CD4-positive, CD25-positive, alpha-beta regulatory T cell (primary cell): ENCODE data around the gene SLC7A14. TPM values are rescaled to one million over a fixed set of nuclear protein-coding genes. Genes with fewer than 3 reads are reported as not detected.

ENCODE experiments used
- ATAC-seq, 2 donors: fragments of 150-1000 bp; cut with Tn5 transposase; one replicate each; pipeline ENCODE4 v1.10.0; 2021; ENCODE audit warnings: low read depth in 2 of 2, moderate number of reproducible peaks in 2 of 2, moderate library complexity in 1 of 2
- DNase-seq, 3 donors: peaks; one replicate each; pipeline versions ENCODE4 v3.0.0 to v3.0.0-alpha.2; 2012 to 2022; ENCODE audit warnings: mixed read lengths in 1 of 3
- H3K27ac ChIP-seq: one replicate; pipeline ENCODE4 v1.7.0; 2013; ENCODE audit warnings: mild to moderate bottlenecking, low read length; ENCODE audit not compliant: insufficient read depth, poor library complexity, severe bottlenecking
- H3K27me3 ChIP-seq: one replicate; pipeline ENCODE4 v1.7.0; 2013; ENCODE audit warnings: low read length; ENCODE audit not compliant: control insufficient read depth, insufficient read depth
- H3K36me3 ChIP-seq: one replicate; pipeline ENCODE4 v1.7.0; 2013; ENCODE audit warnings: mild to moderate bottlenecking, low read length, moderate library complexity; ENCODE audit not compliant: control insufficient read depth, insufficient read depth
- H3K4me1 ChIP-seq: 2 replicates; pipeline ENCODE4 v1.7.0; 2013; ENCODE audit warnings: mild to moderate bottlenecking, low read length; ENCODE audit not compliant: insufficient read depth, control insufficient read depth, poor library complexity, severe bottlenecking
- H3K4me3 ChIP-seq: one replicate; pipeline ENCODE4 v1.7.0; 2013; ENCODE audit warnings: low read depth, mild to moderate bottlenecking, low read length, moderate library complexity
- H3K9me3 ChIP-seq, 2 experiments: 1 replicate in 1 of 2; 2 replicates in 1 of 2; pipeline ENCODE4 v1.7.0; 2013; ENCODE audit warnings: low read length in 2 of 2, mild to moderate bottlenecking in 1 of 2, moderate library complexity in 1 of 2; ENCODE audit not compliant: control insufficient read depth in 2 of 2
- H3K27ac Mint-ChIP-seq, 3 donors: one replicate each; pipeline ENCODE4 v1.8.0; 2020 to 2022; ENCODE audit warnings: mild to moderate bottlenecking in 3 of 3, mixed read lengths in 3 of 3, moderate library complexity in 2 of 3
- H3K27me3 Mint-ChIP-seq: one replicate; pipeline ENCODE4 v1.8.0; 2022; ENCODE audit warnings: mild to moderate bottlenecking, mixed read lengths
- H3K36me3 Mint-ChIP-seq: one replicate; pipeline ENCODE4 v1.8.0; 2020; ENCODE audit warnings: mixed read lengths
- H3K4me1 Mint-ChIP-seq, 4 donors: one replicate each; pipeline ENCODE4 v1.8.0; 2020 to 2022; ENCODE audit warnings: mixed read lengths in 4 of 4, mild to moderate bottlenecking in 1 of 4
- H3K4me3 Mint-ChIP-seq, 4 donors: one replicate each; pipeline ENCODE4 v1.8.0; 2020 to 2022; ENCODE audit warnings: mild to moderate bottlenecking in 4 of 4, mixed read lengths in 4 of 4, moderate library complexity in 3 of 4
- H3K9me3 Mint-ChIP-seq, 7 donors: one replicate each; pipeline ENCODE4 v1.8.0; 2020 to 2022; ENCODE audit warnings: mixed read lengths in 7 of 7, mild to moderate bottlenecking in 3 of 7, moderate library complexity in 2 of 7
- polyA plus RNA-seq, 4 donors: library from polyadenylated mRNA; unstranded; fragments of 300-500 nt; fragmentation: Illumina TruSeq; gene quantifications; one replicate each; pipeline ENCODE4 v1.2.3, GENCODE V29; 2021
- total RNA-seq: library from RNA; stranded (reverse); gene quantifications from one replicate; pipeline ENCODE4 v1.2.3, GENCODE V29; 2022

The SLC7A14 gene
- total and polyA plus RNA-seq, 5 donors from 2014 or later, result not detected

- H3K9me3 Mint-ChIP-seq, result peaks cover 0 to 5% (median 0%) of the 10 kb centered on the region in 7 donors
- ATAC-seq, result no peak
- peak overlapping the region in 1 of 4 donors; percentile 11 for H3K4me3 Mint-ChIP-seq
- peaks cover 0 to 13% (median 6%) of the 10 kb centered on the region in 4 donors for H3K4me1 Mint-ChIP-seq
- no peak overlapping the region for H3K27ac ChIP-seq
- no peak overlapping the region for H3K27ac Mint-ChIP-seq
- no peak overlapping the region for H3K4me3 ChIP-seq
- no peaks in the 10 kb centered on the region for H3K9me3 ChIP-seq
- no peaks in the 10 kb centered on the region for H3K4me1 ChIP-seq
- H3K27me3 ChIP-seq, result peaks cover 2% of the 10 kb centered on the region
- peaks cover 10% of the 10 kb centered on the region for H3K27me3 Mint-ChIP-seq
- H3K36me3 ChIP-seq, result no peaks in the 10 kb centered on the region
- DNase-seq, result no peak
- H3K36me3 Mint-ChIP-seq, result no peaks in the 10 kb centered on the region
Observed at GRCh38 chr3:170565495-170565894, 20.4 kb downstream of the SLC7A14 start.

- Mint-ChIP-seq H3K36me3 (no peaks in the 10 kb centered on the region), H3K4me3 (no peak overlapping the region), H3K4me1 (peaks cover 0 to 13% (median 6%) of the 10 kb centered on the region in 4 donors), H3K9me3 (peaks cover 0 to 5% (median 0%) of the 10 kb centered on the region in 7 donors), H3K27me3 (peaks cover 10% of the 10 kb centered on the region), H3K27ac (no peak overlapping the region)
- Histone ChIP-seq H3K4me1 (no peaks in the 10 kb centered on the region), H3K4me3 (no peak overlapping the region), H3K9me3 (no peaks in the 10 kb centered on the region), H3K27me3 (peaks cover 2% of the 10 kb centered on the region), H3K36me3 (no peaks in the 10 kb centered on the region), H3K27ac (no peak overlapping the region)
- ATAC-seq (no peak), DNase-seq (no peak)
Observed at GRCh38 chr3:170564664-170565063, 21.2 kb downstream of the SLC7A14 start.

- Histone ChIP-seq H3K36me3 (no peaks in the 10 kb centered on the region), H3K27me3 (peaks cover 2% of the 10 kb centered on the region), H3K4me1 (no peaks in the 10 kb centered on the region), H3K9me3 (no peaks in the 10 kb centered on the region), H3K27ac (no peak overlapping the region), H3K4me3 (peak overlapping the region; percentile 10)
- Mint-ChIP-seq H3K4me1 (peaks cover 0 to 13% (median 6%) of the 10 kb centered on the region in 4 donors), H3K27me3 (peaks cover 10% of the 10 kb centered on the region), H3K4me3 (peak overlapping the region in 2 of 4 donors; percentile 11 to 49), H3K9me3 (peaks cover 0 to 5% (median 0%) of the 10 kb centered on the region in 7 donors), H3K36me3 (no peaks in the 10 kb centered on the region), H3K27ac (no peak overlapping the region)
- ATAC-seq (no peak), DNase-seq (peak in 1 of 3 donors; percentile 44)
Observed at GRCh38 chr3:170563712-170564423, 22.0 kb downstream of the SLC7A14 start.

- H3K4me1 Mint-ChIP-seq, result peaks cover 0 to 13% (median 6%) of the 10 kb centered on the region in 4 donors
- Histone ChIP-seq H3K27ac (no peak overlapping the region), H3K27me3 (peaks cover 3% of the 10 kb centered on the region), H3K4me3 (no peak overlapping the region), H3K36me3 (no peaks in the 10 kb centered on the region), H3K4me1 (no peaks in the 10 kb centered on the region), H3K9me3 (no peaks in the 10 kb centered on the region)
- peaks cover 15% of the 10 kb centered on the region for H3K27me3 Mint-ChIP-seq
- H3K27ac Mint-ChIP-seq, result no peak overlapping the region
- H3K4me3 Mint-ChIP-seq, result no peak overlapping the region
- ATAC-seq (no peak), DNase-seq (no peak)
- no peaks in the 10 kb centered on the region for H3K36me3 Mint-ChIP-seq
- H3K9me3 Mint-ChIP-seq, result peaks cover 0 to 6% (median 0%) of the 10 kb centered on the region in 7 donors
Observed at GRCh38 chr3:170562080-170562479, 23.8 kb downstream of the SLC7A14 start.

- Histone ChIP-seq H3K27ac (no peak overlapping the region), H3K4me3 (no peak overlapping the region), H3K9me3 (no peaks in the 10 kb centered on the region), H3K4me1 (no peaks in the 10 kb centered on the region), H3K36me3 (no peaks in the 10 kb centered on the region), H3K27me3 (peaks cover 3% of the 10 kb centered on the region)
- H3K4me3 Mint-ChIP-seq, result no peak overlapping the region
- no peak overlapping the region for H3K27ac Mint-ChIP-seq
- peaks cover 0 to 6% (median 0%) of the 10 kb centered on the region in 7 donors for H3K9me3 Mint-ChIP-seq
- H3K4me1 Mint-ChIP-seq, result peaks cover 0 to 13% (median 6%) of the 10 kb centered on the region in 4 donors
- H3K36me3 Mint-ChIP-seq, result no peaks in the 10 kb centered on the region
- peaks cover 10% of the 10 kb centered on the region for H3K27me3 Mint-ChIP-seq
- DNase-seq (no peak), ATAC-seq (no peak)
Observed at GRCh38 chr3:170560717-170561382, 25.0 kb downstream of the SLC7A14 start.

GRCh38 chr3:170560296-170560695, 25.6 kb downstream of the SLC7A14 start:
- H3K36me3 ChIP-seq, result no peaks in the 10 kb centered on the region
- H3K4me3 ChIP-seq, result no peak overlapping the region
- no peaks in the 10 kb centered on the region for H3K4me1 ChIP-seq
- Mint-ChIP-seq H3K27me3 (peaks cover 10% of the 10 kb centered on the region), H3K27ac (no peak overlapping the region), H3K36me3 (no peaks in the 10 kb centered on the region), H3K4me3 (no peak overlapping the region), H3K4me1 (peaks cover 0 to 13% (median 6%) of the 10 kb centered on the region in 4 donors), H3K9me3 (peaks cover 0 to 6% (median 0%) of the 10 kb centered on the region in 7 donors)
- H3K27me3 ChIP-seq, result peaks cover 5% of the 10 kb centered on the region
- DNase-seq, result no peak
- no peak overlapping the region for H3K27ac ChIP-seq
- no peak for ATAC-seq
- H3K9me3 ChIP-seq, result no peaks in the 10 kb centered on the region

GRCh38 chr3:170558427-170558826, 27.4 kb downstream of the SLC7A14 start:
- no peak for ATAC-seq
- peaks cover 0 to 6% (median 0%) of the 10 kb centered on the region in 7 donors for H3K9me3 Mint-ChIP-seq
- H3K36me3 Mint-ChIP-seq, result no peaks in the 10 kb centered on the region

More at GRCh38 chr3:170558427-170558826, 27.4 kb downstream of the SLC7A14 start:
- no peak overlapping the region for H3K4me3 Mint-ChIP-seq
- no peaks in the 10 kb centered on the region for H3K4me1 ChIP-seq
- no peaks in the 10 kb centered on the region for H3K4me1 Mint-ChIP-seq
- H3K27me3 ChIP-seq, result peaks cover 5% of the 10 kb centered on the region
- no peak overlapping the region for H3K4me3 ChIP-seq
- no peaks in the 10 kb centered on the region for H3K9me3 ChIP-seq
- no peak overlapping the region for H3K27ac Mint-ChIP-seq
- DNase-seq, result no peak
- H3K27me3 Mint-ChIP-seq, result peaks cover 10% of the 10 kb centered on the region
- no peaks in the 10 kb centered on the region for H3K36me3 ChIP-seq
- no peak overlapping the region for H3K27ac ChIP-seq
